Endodermal cell (in vitro differentiated cells): Measurements from ENCODE around the gene SPEM2. TPM values are rescaled to one million over a fixed set of nuclear protein-coding genes. Genes with fewer than 3 reads are reported as not detected.
A peak's percentile ranks its signal among the peaks of the same experiment; 100 is the strongest.
"Not testable (repeated sequence)": the region's sequence is repeated elsewhere in the genome, so short reads cannot be mapped to it uniquely, and the experiment has no call there.

ENCODE experiments used
- DNase-seq: peaks from one replicate; pipeline ENCODE4 v3.0.0-alpha.2; 2017
- H3K27ac ChIP-seq: 2 replicates; pipeline ENCODE4 v1.5.1; 2013; ENCODE audit warnings: mild to moderate bottlenecking, low read depth, low read length, moderate library complexity
- H3K27me3 ChIP-seq: 2 replicates; pipeline ENCODE4 v1.6.1; 2013; ENCODE audit warnings: mild to moderate bottlenecking, low read length, moderate library complexity; ENCODE audit not compliant: insufficient read depth, control insufficient read depth, poor library complexity, severe bottlenecking
- H3K36me3 ChIP-seq: 2 replicates; pipeline ENCODE4 v1.7.0; 2013; ENCODE audit warnings: mild to moderate bottlenecking, low read length, moderate library complexity; ENCODE audit not compliant: control insufficient read depth, insufficient read depth
- H3K4me1 ChIP-seq: one replicate; pipeline ENCODE4 v1.7.0; 2013; ENCODE audit warnings: low read length; ENCODE audit not compliant: control insufficient read depth, insufficient read depth
- H3K4me3 ChIP-seq: 2 replicates; pipeline ENCODE4 v1.5.1; 2013; ENCODE audit warnings: mild to moderate bottlenecking, low read length, moderate library complexity
- H3K9ac ChIP-seq: 2 replicates; pipeline ENCODE4 v1.6.1; 2013; ENCODE audit warnings: mild to moderate bottlenecking, low read length, moderate library complexity; ENCODE audit not compliant: poor library complexity, severe bottlenecking; ENCODE audit errors: extremely low read depth
- H3K9me3 ChIP-seq: 2 replicates; pipeline ENCODE4 v1.6.1; 2013; ENCODE audit warnings: mild to moderate bottlenecking, low read length, moderate library complexity; ENCODE audit not compliant: control insufficient read depth
- H3K27ac Mint-ChIP-seq: 2 replicates; pipeline ENCODE4 v1.8.0; 2020; ENCODE audit warnings: mixed read lengths
- H3K27me3 Mint-ChIP-seq: 2 replicates; pipeline ENCODE4 v1.8.0; 2021; ENCODE audit warnings: mild to moderate bottlenecking, mixed read lengths; ENCODE audit not compliant: insufficient read depth
- H3K36me3 Mint-ChIP-seq: 2 replicates; pipeline ENCODE4 v1.8.0; 2020; ENCODE audit warnings: low read depth, mixed read lengths
- H3K4me1 Mint-ChIP-seq: 2 replicates; pipeline ENCODE4 v1.8.0; 2020; ENCODE audit warnings: mixed read lengths
- H3K4me3 Mint-ChIP-seq: 2 replicates; pipeline ENCODE4 v1.8.0; 2020; ENCODE audit warnings: mild to moderate bottlenecking, moderate library complexity, mixed read lengths
- H3K9me3 Mint-ChIP-seq: 2 replicates; pipeline ENCODE4 v1.8.0; 2020; ENCODE audit warnings: mild to moderate bottlenecking, mixed read lengths
- WGBS, 2 experiments: methylation state at CpG; one replicate each; pipeline versions ENCODE4 v1.1.5 to v1.1.7; 2013; ENCODE audit warnings: missing lambda C conversion rate in 2 of 2, mixed read lengths in 1 of 2; ENCODE audit not compliant: insufficient coverage in 1 of 2, insufficient read length in 1 of 2; 5-methylcytosine and 5-hydroxymethylcytosine counted together
- total RNA-seq, 2 donors: library from RNA; stranded (reverse); fragmentation: NEBNext Ultra II Directional in 1 of 2; extraction: Animal tissue kit (Norgen Biotek cat#: 25700) in 1 of 2; gene quantifications; 2 replicates in 1 of 2; 3 replicates in 1 of 2; pipeline ENCODE4 v1.2.1, GENCODE V29; 2021
- TF ChIP-seq, protein P1 (sequence below): fragments of 200-600 bp; sonication (generic); conservative IDR thresholded peaks from 2 replicates; pipeline ENCODE4 v1.5.0; 2021; ENCODE audit warnings: antibody characterized with exemption, mild to moderate bottlenecking

The SPEM2 gene
- total RNA-seq, 2 donors from 2014 or later = not detected

DNA sequence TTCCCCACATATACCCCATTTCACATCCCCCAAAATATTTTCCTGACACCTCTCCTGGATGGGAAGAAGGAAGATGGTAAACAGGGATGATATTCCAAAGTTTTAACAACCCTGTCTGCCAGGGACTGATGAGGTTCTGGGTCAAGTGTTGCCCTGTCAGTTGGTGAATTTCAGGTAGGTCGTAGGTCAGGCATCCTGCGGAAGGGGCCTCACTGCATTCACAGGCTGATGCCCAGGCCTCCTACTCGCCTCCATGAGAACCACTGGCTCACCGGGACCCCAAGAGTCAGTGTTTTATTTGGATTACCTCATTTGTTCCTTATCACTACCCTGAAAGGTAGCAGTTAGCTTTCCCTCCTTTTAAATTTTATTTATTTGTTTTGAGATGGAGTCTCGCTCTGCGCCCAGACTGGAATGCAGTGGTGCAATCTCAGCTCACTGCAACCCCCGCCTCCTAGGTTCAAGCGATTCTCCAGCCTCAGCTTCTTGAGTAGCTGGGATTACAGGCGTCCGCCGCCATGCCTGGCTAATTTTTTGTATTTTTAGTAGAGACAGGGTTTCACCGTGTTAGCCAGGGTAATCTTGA is 43.5 kb downstream of the SPEM2 start:
- Mint-ChIP-seq H3K4me1 (no peaks in the 10 kb centered on the region), H3K9me3 (no peaks in the 10 kb centered on the region), H3K4me3 (no peak overlapping the region), H3K27me3 (no peaks in the 10 kb centered on the region), H3K27ac (peak overlapping the region; percentile 30), H3K36me3 (peaks cover 17% of the 10 kb centered on the region)
- H3K9me3 ChIP-seq = no peaks in the 10 kb centered on the region
- TF ChIP-seq, protein P1, sequence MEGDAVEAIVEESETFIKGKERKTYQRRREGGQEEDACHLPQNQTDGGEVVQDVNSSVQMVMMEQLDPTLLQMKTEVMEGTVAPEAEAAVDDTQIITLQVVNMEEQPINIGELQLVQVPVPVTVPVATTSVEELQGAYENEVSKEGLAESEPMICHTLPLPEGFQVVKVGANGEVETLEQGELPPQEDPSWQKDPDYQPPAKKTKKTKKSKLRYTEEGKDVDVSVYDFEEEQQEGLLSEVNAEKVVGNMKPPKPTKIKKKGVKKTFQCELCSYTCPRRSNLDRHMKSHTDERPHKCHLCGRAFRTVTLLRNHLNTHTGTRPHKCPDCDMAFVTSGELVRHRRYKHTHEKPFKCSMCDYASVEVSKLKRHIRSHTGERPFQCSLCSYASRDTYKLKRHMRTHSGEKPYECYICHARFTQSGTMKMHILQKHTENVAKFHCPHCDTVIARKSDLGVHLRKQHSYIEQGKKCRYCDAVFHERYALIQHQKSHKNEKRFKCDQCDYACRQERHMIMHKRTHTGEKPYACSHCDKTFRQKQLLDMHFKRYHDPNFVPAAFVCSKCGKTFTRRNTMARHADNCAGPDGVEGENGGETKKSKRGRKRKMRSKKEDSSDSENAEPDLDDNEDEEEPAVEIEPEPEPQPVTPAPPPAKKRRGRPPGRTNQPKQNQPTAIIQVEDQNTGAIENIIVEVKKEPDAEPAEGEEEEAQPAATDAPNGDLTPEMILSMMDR = no peak
- H3K4me3 ChIP-seq = no peak overlapping the region
- no peaks in the 10 kb centered on the region for H3K27me3 ChIP-seq
- 87 to 91% methylated on average over 11 to 12 of the region's 12 CpGs for WGBS, 2 experiments
- H3K9ac ChIP-seq = no peak overlapping the region
- H3K27ac ChIP-seq = no peak overlapping the region
- DNase-seq = no peak
- no peaks in the 10 kb centered on the region for H3K4me1 ChIP-seq
- peaks cover 11% of the 10 kb centered on the region for H3K36me3 ChIP-seq

DNA sequence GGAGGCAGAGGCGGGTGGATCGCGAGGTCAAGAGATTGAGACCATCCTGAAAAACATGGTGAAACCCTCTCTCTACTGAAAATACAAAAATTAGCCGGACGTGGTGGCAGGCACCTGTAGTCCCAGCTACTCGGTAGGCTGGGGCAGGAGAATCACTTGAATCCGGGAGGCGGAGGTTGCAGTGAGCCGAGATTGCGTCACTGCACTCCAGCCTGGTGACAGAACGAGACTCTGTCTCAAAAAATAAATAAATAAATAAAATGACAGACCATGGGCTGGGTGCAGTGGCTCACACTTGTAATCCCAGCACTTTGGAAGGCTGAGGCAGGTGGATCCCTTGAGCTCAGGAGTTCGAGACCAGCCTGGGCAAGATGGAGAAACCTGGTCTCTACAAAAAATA is 44.4 kb downstream of the SPEM2 start:
- H3K36me3 ChIP-seq = peaks cover 11% of the 10 kb centered on the region
- not testable (repeated sequence) for H3K9ac ChIP-seq, H3K4me3 ChIP-seq, H3K9me3 ChIP-seq, H3K27ac ChIP-seq, H3K9me3 Mint-ChIP-seq, H3K4me3 Mint-ChIP-seq, H3K4me1 ChIP-seq, H3K27me3 Mint-ChIP-seq, H3K27ac Mint-ChIP-seq, H3K4me1 Mint-ChIP-seq, H3K27me3 ChIP-seq, DNase-seq
- H3K36me3 Mint-ChIP-seq = peaks cover 13% of the 10 kb centered on the region
- WGBS, 2 experiments = 88 to 95% methylated on average over 11 to 12 of the region's 12 CpGs

DNA sequence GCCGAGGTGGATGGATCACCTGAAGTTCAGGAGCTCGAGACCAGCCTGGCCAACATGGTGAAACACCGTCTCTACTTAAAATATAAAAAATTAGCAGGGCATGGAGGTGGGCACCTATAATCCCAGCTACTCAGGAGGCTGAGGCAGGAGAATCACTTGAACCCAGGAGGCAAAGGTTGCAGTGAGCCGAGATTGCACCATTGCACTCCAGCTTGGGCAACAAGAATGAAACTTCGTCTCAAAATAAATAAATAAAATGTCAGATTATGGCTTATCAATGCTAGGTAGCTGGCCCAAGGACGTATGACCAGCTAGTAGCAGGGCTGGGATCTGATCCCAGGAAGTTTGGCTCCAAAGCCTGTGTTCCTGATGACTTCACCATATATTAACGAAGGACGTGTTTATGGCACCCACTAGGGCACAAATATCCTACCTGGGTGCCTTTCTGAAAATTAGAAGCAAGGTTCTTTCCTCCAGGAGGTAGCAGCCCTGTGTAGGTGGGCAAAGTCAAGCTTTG is 45.1 kb downstream of the SPEM2 start:
- WGBS, 2 experiments = 89 to 98% methylated on average over 7 to 8 of the region's 8 CpGs
- not testable (repeated sequence) for H3K4me3 ChIP-seq, H3K27ac ChIP-seq, H3K27ac Mint-ChIP-seq, H3K27me3 ChIP-seq, H3K27me3 Mint-ChIP-seq, H3K4me1 ChIP-seq, H3K4me1 Mint-ChIP-seq, H3K9ac ChIP-seq, DNase-seq, H3K9me3 Mint-ChIP-seq, H3K9me3 ChIP-seq, H3K4me3 Mint-ChIP-seq
- H3K36me3 ChIP-seq = peaks cover 11% of the 10 kb centered on the region
- H3K36me3 Mint-ChIP-seq = peaks cover 11% of the 10 kb centered on the region

DNA sequence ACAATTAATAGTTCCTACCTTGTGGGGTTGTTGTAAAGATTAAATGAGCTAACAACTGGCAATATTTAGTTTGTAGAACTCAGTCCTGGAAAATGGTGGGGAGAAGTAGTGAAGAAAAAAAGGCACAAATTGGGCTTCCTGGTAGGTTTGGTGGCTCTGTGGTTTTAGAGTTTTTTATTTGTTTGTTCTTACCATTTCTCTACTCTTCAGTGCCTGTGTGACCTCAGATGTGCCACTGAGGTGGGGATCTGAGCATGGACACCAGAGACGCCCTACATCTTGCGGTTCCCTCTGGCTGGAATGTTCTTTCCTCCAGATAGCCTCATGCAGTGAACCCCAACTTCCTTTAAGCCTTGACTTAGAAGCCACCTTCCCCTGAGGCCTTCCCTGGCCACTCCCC is 46.3 kb downstream of the SPEM2 start:
- Histone ChIP-seq H3K27ac (no peak overlapping the region), H3K27me3 (no peaks in the 10 kb centered on the region), H3K4me1 (peaks cover 3% of the 10 kb centered on the region), H3K9me3 (no peaks in the 10 kb centered on the region), H3K4me3 (no peak overlapping the region), H3K9ac (no peak overlapping the region), H3K36me3 (peaks cover 7% of the 10 kb centered on the region)
- DNase-seq = no peak
- Mint-ChIP-seq H3K4me1 (peaks cover 5% of the 10 kb centered on the region), H3K36me3 (peaks cover 9% of the 10 kb centered on the region), H3K27ac (no peak overlapping the region), H3K4me3 (no peak overlapping the region), H3K27me3 (no peaks in the 10 kb centered on the region), H3K9me3 (no peaks in the 10 kb centered on the region)
- 95 to 100% methylated on average over 2 of the region's 2 CpGs for WGBS, 2 experiments
- TF ChIP-seq, protein P1 = no peak

DNA sequence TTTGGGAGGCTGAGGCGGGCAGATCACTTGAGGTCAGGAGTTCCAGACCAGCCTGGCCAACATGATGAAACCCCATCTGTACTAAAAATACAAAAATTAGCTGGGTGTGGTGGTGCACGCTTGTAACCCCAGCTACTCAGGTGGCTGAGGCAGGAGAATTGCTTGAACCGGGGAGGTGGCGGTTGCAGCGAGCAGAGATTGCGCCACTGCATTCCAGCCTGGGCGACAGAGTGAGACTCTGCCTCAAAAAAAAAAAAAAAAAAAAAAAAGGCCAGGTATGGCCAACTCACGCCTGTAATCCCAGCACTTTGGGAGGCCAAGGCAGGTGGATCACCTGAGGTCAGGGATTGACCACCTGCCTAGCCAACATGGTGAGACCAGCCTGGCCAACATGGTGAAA is 49.4 kb downstream of the SPEM2 start:
- not testable (repeated sequence) for H3K9ac ChIP-seq, H3K27me3 Mint-ChIP-seq, H3K4me3 Mint-ChIP-seq, DNase-seq, H3K9me3 ChIP-seq, H3K4me3 ChIP-seq, H3K36me3 Mint-ChIP-seq, H3K27ac ChIP-seq, H3K9me3 Mint-ChIP-seq, H3K27me3 ChIP-seq, H3K36me3 ChIP-seq, H3K27ac Mint-ChIP-seq
- WGBS, 2 experiments = 89 to 93% methylated on average over 5 to 8 of the region's 8 CpGs
- peaks cover 13% of the 10 kb centered on the region for H3K4me1 ChIP-seq
- peaks cover 19% of the 10 kb centered on the region for H3K4me1 Mint-ChIP-seq
